Stimulated activated CD4-positive, alpha-beta T cell treated with anti-CD3 and anti-CD28 coated beads, Interleukin-15, amount 100 ng/mL, for 24 hours (primary cell): ENCODE data around the gene TSHZ1.

ENCODE experiments used
- DNase-seq: peaks from one replicate; pipeline ENCODE4 v3.0.0-alpha.2; 2020

The TSHZ1 gene

GRCh38 chr18:75208155-75208835 lies 2.3 kb upstream of the TSHZ1 start:
- peak; percentile 69 for DNase-seq

GRCh38 chr18:75208836-75209128 lies 1.8 kb upstream of the TSHZ1 start:
- no peak for DNase-seq

GRCh38 chr18:75209129-75209950 lies 1.3 kb upstream of the TSHZ1 start, which contains the start of gene PTGR3:
TSS of gene PTGR3 (minus strand) at chr18:75209139. CDS start at chr18:75209058, 81 bp downstream.
- DNase-seq = peak; percentile 89

- no peak for DNase-seq
These were observed 692 bp upstream of the TSHZ1 start for GRCh38 chr18:75209951-75210258.

GRCh38 chr18:75211002-75211621 lies 515 bp downstream of the TSHZ1 start:
- peak; percentile 38 for DNase-seq

GRCh38 chr18:75211626-75211952 lies 992 bp downstream of the TSHZ1 start:
- DNase-seq = no peak

GRCh38 chr18:75211953-75212750 lies 1.6 kb downstream of the TSHZ1 start:
- DNase-seq = peak; percentile 61

GRCh38 chr18:75212751-75213090 lies 2.1 kb downstream of the TSHZ1 start:
- DNase-seq = no peak

GRCh38 chr18:75213611-75214331 lies 3.2 kb downstream of the TSHZ1 start:
- no peak for DNase-seq

GRCh38 chr18:75214332-75214690 lies 3.7 kb downstream of the TSHZ1 start:
- no peak for DNase-seq

GRCh38 chr18:75214766-75215510 lies 4.3 kb downstream of the TSHZ1 start:
- no peak for DNase-seq

GRCh38 chr18:75215663-75216062 lies 5.1 kb downstream of the TSHZ1 start:
- no peak for DNase-seq

- no peak for DNase-seq
These were observed 5.8 kb downstream of the TSHZ1 start for GRCh38 chr18:75216212-75216910.

- DNase-seq = no peak
These were observed 6.5 kb downstream of the TSHZ1 start for GRCh38 chr18:75216911-75217689.

- DNase-seq = no peak
These were observed 7.7 kb downstream of the TSHZ1 start for GRCh38 chr18:75218065-75218923.

GRCh38 chr18:75219745-75220375 lies 9.3 kb downstream of the TSHZ1 start:
- no peak for DNase-seq

GRCh38 chr18:75220551-75221355 lies 10.2 kb downstream of the TSHZ1 start:
- DNase-seq = no peak

- DNase-seq = no peak
These were observed 10.8 kb downstream of the TSHZ1 start for GRCh38 chr18:75221397-75221796.
